WERI-Rb-1 (cell line): ENCODE results near the gene ANKRD33B.
"Not testable (repeated sequence)": the region's sequence is repeated elsewhere in the genome, so short reads cannot be mapped to it uniquely, and the experiment has no call there.

Source experiments
- DNase-seq: peaks from one replicate; pipeline ENCODE4 v3.0.0-alpha.2; 2020
- H3K27ac ChIP-seq: fragments of 250-450 bp; sonication (Bioruptor Pico); 2 replicates; pipeline ENCODE4 v1.5.1; 2020; ENCODE audit warnings: mild to moderate bottlenecking, moderate library complexity
- H3K27me3 ChIP-seq: fragments of 250-450 bp; sonication (Bioruptor Pico); 2 replicates; pipeline ENCODE4 v1.5.1; 2021; ENCODE audit warnings: mild to moderate bottlenecking, low read depth, moderate library complexity; ENCODE audit not compliant: insufficient read depth, severe bottlenecking
- H3K36me3 ChIP-seq: fragments of 250-450 bp; sonication (Bioruptor Pico); 2 replicates; pipeline ENCODE4 v1.5.1; 2020; ENCODE audit warnings: mild to moderate bottlenecking, moderate library complexity
- H3K4me3 ChIP-seq: 2 replicates; pipeline ENCODE4 v1.5.1; 2011; ENCODE audit warnings: low read depth, mild to moderate bottlenecking, control low read depth, low read length
- H3K9me3 ChIP-seq: fragments of 250-450 bp; sonication (Bioruptor Pico); 2 replicates; pipeline ENCODE4 v1.5.1; 2021; ENCODE audit warnings: mild to moderate bottlenecking, moderate library complexity; ENCODE audit not compliant: severe bottlenecking
- TF ChIP-seq, protein P1 (sequence below): IDR thresholded peaks from 2 replicates; pipeline ENCODE4 v1.5.1; 2011; ENCODE audit warnings: low read depth, mild to moderate bottlenecking, control low read depth, inconsistent platforms, low read length

Gene ANKRD33B

DNA sequence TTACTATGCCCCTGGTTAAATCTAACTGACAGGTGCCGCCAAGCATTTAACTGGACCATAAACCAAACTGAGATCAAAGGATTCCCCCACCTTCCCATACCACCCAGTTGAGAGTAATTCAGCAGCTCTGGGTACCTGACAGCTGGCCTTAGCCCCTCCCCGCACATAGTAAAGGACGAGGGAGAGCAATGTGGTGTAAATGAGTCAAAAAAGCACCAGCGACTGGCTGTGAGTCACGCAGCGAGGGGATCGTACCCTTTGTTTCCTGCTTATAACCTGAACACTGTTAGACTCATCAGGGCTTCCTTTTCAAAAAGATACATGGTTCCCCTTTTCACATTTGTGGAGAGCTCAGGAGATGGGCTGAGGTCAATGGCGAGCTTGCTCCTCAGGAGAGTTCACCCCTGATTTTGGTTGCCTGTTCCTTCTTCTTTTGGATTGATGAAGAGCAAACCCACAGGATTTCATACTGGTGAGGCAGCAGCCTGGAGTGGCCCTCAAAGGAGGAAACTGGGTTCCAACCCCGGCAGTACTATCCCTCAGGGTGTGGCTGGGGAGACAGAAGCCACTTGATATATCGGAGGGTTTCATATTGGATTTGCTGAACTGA lies 71.5 kb downstream of the ANKRD33B start:
- no peak for DNase-seq
- Histone ChIP-seq H3K27ac (no peak overlapping the region), H3K9me3 (no peaks in the 10 kb centered on the region), H3K4me3 (no peak overlapping the region), H3K27me3 (no peaks in the 10 kb centered on the region), H3K36me3 (peaks cover 59% of the 10 kb centered on the region)
- TF ChIP-seq, protein P1, sequence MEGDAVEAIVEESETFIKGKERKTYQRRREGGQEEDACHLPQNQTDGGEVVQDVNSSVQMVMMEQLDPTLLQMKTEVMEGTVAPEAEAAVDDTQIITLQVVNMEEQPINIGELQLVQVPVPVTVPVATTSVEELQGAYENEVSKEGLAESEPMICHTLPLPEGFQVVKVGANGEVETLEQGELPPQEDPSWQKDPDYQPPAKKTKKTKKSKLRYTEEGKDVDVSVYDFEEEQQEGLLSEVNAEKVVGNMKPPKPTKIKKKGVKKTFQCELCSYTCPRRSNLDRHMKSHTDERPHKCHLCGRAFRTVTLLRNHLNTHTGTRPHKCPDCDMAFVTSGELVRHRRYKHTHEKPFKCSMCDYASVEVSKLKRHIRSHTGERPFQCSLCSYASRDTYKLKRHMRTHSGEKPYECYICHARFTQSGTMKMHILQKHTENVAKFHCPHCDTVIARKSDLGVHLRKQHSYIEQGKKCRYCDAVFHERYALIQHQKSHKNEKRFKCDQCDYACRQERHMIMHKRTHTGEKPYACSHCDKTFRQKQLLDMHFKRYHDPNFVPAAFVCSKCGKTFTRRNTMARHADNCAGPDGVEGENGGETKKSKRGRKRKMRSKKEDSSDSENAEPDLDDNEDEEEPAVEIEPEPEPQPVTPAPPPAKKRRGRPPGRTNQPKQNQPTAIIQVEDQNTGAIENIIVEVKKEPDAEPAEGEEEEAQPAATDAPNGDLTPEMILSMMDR = no peak

DNA sequence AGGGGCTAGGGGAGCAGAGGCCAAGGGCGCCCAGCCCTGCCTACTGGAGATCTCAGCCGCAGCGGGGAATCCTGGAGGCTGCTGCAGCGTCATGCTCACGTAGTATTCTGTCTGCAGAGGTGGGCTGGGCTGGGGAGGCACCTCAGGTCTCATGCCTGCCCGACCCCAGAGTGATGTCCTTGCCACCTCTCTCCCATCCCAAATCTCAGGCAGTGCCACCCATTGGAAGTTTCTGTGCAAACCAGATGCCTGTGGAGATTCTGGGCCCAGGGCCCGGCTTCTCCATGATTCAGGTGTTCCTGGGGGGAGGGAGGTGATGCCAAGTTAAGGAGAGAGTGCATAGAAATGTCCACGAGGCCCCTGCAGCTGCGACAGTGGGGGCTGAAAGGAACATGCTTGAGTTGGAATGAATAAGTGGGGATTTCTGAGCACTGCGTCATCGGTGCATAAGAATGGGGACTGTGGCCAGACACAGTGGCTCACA lies 72.0 kb downstream of the ANKRD33B start:
- Histone ChIP-seq H3K36me3 (peaks cover 64% of the 10 kb centered on the region), H3K27ac (no peak overlapping the region), H3K27me3 (no peaks in the 10 kb centered on the region), H3K4me3 (no peak overlapping the region), H3K9me3 (no peaks in the 10 kb centered on the region)
- TF ChIP-seq, protein P1 = no peak
- no peak for DNase-seq

DNA sequence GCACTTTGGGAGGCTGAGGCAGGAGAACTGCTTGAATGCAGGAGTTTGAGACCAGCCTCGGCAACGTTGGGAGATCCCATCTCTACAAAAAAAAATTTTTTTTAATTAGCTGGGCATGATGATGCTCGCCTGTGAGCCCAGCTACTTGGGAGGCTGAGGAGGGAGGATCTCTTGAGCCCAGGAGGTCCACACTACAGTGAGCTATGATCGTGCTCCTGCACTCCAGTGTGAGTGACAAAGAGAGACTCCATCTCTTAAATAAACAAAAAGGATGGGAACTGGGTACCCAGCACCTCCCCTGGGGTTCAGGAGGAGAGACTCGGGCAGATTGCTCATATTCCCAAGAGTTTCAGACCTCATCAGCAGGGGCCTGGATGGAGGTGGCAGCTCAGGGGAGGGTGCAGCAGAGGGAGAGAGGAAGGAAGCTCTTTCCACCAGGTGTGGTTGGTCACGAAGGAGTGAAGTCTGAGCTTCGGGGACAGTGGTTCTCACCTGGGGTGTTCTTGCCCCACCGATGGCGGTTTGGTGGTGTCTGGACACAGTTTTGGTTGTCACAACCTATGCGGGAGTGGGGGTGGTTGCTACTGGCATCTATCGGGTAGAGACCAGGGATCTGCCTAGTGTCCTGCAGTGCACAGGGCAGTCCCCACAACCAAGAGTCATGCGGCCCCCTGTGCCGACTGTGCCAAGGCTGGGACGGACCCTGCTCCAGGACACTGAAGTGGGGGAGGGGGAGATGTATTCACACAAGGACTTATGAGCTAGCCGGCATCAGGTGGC lies 72.7 kb downstream of the ANKRD33B start:
- Histone ChIP-seq H3K9me3 (no peaks in the 10 kb centered on the region), H3K27me3 (no peaks in the 10 kb centered on the region), H3K27ac (no peak overlapping the region), H3K4me3 (no peak overlapping the region), H3K36me3 (peaks cover 60% of the 10 kb centered on the region)
- TF ChIP-seq, protein P1 = no peak
- no peak for DNase-seq

DNA sequence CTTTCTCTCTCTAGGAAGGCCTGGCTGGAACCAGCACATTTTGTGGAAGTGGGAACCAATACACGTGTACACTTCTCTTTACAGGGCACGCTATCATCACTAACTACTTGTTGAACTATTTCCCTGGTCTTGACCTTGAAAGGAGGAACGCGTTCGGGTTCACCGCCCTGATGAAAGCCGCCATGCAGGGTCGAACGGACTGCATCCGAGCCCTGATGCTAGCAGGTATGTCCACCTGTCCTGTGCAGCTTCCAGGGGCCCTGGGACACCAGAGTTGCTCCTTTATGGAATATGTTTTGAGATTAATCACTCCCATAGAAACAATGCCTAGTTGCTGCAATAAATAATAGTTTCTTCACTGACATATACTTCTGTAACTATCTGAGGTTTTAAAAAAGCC lies 74.1 kb downstream of the ANKRD33B start:
- H3K27me3 ChIP-seq = no peaks in the 10 kb centered on the region
- no peak overlapping the region for H3K27ac ChIP-seq
- H3K36me3 ChIP-seq = peaks cover 61% of the 10 kb centered on the region
- no peak for DNase-seq
- no peak overlapping the region for H3K4me3 ChIP-seq
- H3K9me3 ChIP-seq = no peaks in the 10 kb centered on the region
- TF ChIP-seq, protein P1 = no peak

DNA sequence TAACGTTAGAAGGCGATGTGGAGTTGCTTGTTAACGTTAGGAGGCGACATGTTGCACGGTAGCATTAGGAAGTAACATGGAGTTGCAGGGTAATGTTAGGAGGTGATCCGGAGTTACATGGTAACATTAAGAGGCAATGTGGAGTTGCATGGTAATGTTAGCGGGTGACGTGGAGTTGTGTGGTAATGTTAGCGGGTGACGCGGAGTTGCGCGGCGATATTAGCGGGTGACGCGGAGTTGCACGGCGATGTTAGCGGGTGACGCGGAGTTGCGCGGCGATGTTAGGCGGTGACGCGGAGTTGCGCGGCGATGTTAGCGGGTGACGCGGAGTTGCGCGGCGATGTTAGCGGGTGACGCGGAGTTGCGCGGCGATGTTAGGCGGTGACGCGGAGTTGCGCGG lies 74.9 kb downstream of the ANKRD33B start:
- not testable (repeated sequence) for H3K27me3 ChIP-seq, H3K9me3 ChIP-seq, H3K27ac ChIP-seq, H3K4me3 ChIP-seq, DNase-seq
- H3K36me3 ChIP-seq = peaks cover 59% of the 10 kb centered on the region

DNA sequence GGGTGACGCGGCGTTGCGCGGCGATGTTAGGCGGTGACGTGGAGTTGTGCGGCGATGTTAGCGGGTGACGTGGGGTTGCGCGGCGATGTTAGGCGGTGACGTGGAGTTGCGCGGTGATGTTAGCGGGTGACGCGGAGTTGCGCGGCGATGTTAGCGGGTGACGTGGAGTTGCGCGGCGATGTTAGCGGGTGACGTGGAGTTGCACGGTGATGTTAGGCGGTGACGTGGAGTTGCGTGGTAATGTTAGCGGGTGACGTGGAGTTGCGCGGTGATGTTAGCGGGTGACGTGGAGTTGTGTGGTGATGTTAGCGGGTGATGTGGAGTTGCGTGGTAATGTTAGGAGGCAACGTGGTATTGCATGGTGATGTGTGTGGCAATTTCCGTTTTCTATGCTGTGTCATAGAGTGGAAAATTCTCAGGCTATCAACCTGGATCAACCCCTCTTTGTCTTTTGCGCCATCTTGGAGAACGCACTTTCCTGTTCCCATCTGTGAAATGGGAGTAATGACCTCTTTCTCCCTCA lies 76.0 kb downstream of the ANKRD33B start:
- TF ChIP-seq, protein P1 = no peak
- H3K27ac ChIP-seq = no peak overlapping the region
- DNase-seq = no peak

More for the DNA sequence above, 76.0 kb downstream of the ANKRD33B start:
- Histone ChIP-seq H3K27me3 (no peaks in the 10 kb centered on the region), H3K36me3 (peaks cover 63% of the 10 kb centered on the region), H3K9me3 (no peaks in the 10 kb centered on the region), H3K4me3 (no peak overlapping the region)
